ENCODE measurements around the gene ACAP3. TPM values are rescaled to one million over a fixed set of nuclear protein-coding genes. Genes with fewer than 3 reads are reported as not detected.

ACAP3 gene
- total RNA-seq, 4 donors from 2014 or later, result 13.4 to 43.3 (median 18.8) TPM

- TF ChIP-seq CTCF (IDR thresholded peaks at IDR 0.05; ENCODE audit: low read depth), result no peak
These were observed 7.1 kb upstream of the ACAP3 start for GRCh38 chr1:1314678-1315335.

- TF ChIP-seq CTCF (IDR thresholded peaks at IDR 0.05; ENCODE audit: low read depth), result no peak
These were observed 6.5 kb upstream of the ACAP3 start for GRCh38 chr1:1314237-1314586.

- TF ChIP-seq CTCF (IDR thresholded peaks at IDR 0.05; ENCODE audit: low read depth), result no peak
These were observed 5.9 kb upstream of the ACAP3 start for GRCh38 chr1:1313500-1314236.

- no peak for TF ChIP-seq CTCF (IDR thresholded peaks at IDR 0.05; ENCODE audit: low read depth)
These were observed 5.0 kb upstream of the ACAP3 start for GRCh38 chr1:1312450-1313314.

GRCh38 chr1:1311107-1312104 is 3.7 kb upstream of the ACAP3 start:
- TF ChIP-seq CTCF (IDR thresholded peaks at IDR 0.05; ENCODE audit: low read depth), result no peak

GRCh38 chr1:1310476-1311053 is 2.8 kb upstream of the ACAP3 start:
- TF ChIP-seq CTCF (IDR thresholded peaks at IDR 0.05; ENCODE audit: low read depth), result no peak

All from subcutaneous adipose tissue (tissue), 4 donors.